Testis (tissue), 3 donors: Measurements from ENCODE around the gene ZC3H7B. TPM values are rescaled to one million over a fixed set of nuclear protein-coding genes. Genes with fewer than 3 reads are reported as not detected.

ENCODE experiments used
- DNase-seq: peaks from one replicate; pipeline ENCODE4 v3.0.0-alpha.2; 2019
- H3K27ac ChIP-seq, 2 donors: fragments of 200-600 bp; sonication (generic); one replicate each; pipeline ENCODE4 v1.5.1; 2019
- H3K27me3 ChIP-seq: fragments of 200-600 bp; sonication (generic); one replicate; pipeline ENCODE4 v1.5.1; 2019
- H3K36me3 ChIP-seq: fragments of 200-600 bp; sonication (generic); one replicate; pipeline ENCODE4 v1.5.1; 2017; ENCODE audit warnings: low read depth; ENCODE audit errors: missing control alignments
- H3K4me1 ChIP-seq: fragments of 200-600 bp; sonication (generic); one replicate; pipeline ENCODE4 v1.5.1; 2019
- H3K4me3 ChIP-seq, 2 donors: fragments of 200-600 bp; sonication (generic); one replicate each; pipeline ENCODE4 v1.5.1; 2017 to 2019
- H3K9me3 ChIP-seq: fragments of 200-600 bp; sonication (generic); one replicate; pipeline ENCODE4 v1.5.1; 2017
- CTCF ChIP-seq, 3 experiments: fragments of 450-650 bp in 2 of 3; fragments of 200-600 bp in 1 of 3; sonication (generic) in 1 of 3; IDR thresholded peaks; one replicate each; pipeline ENCODE4 v1.5.1; 2016 to 2019; ENCODE audit warnings: antibody characterized with exemption in 3 of 3, mild to moderate bottlenecking in 2 of 3, moderate library complexity in 1 of 3
- POLR2A ChIP-seq: fragments of 450-650 bp; IDR thresholded peaks from one replicate; pipeline ENCODE4 v1.6.1; 2017; ENCODE audit warnings: antibody characterized with exemption, mild to moderate bottlenecking, moderate library complexity
- WGBS, 2 donors: methylation state at CpG; one replicate each; pipeline ENCODE4 v1.1.5; 2018; 5-methylcytosine and 5-hydroxymethylcytosine counted together
- intact Hi-C: fragments of 100-400 bp; cut with DNase I; formaldehyde crosslinking; loops from one replicate; pipeline ENCODE4 v1.15.1; 2023; ENCODE audit warnings: low total_unique reads
- polyA plus RNA-seq: library from polyadenylated mRNA; stranded (reverse); fragments of 350-450 nt; fragmentation: Illumina TruSeq; extraction: RNeasy Lipid Tissue Mini Kit (QIAGEN cat#74804); gene quantifications from one replicate; pipeline ENCODE4 v1.2.3, GENCODE V29; 2014; ENCODE audit warnings: low read depth, low replicate concordance; ENCODE audit not compliant: insufficient read depth
- total RNA-seq, 2 donors: library from RNA; depleted of rRNA; stranded (reverse); fragments of >200 nt; gene quantifications; one replicate each; pipeline ENCODE4 v1.2.3, GENCODE V29; 2016

Gene ZC3H7B
- total and polyA plus RNA-seq, 3 donors from 2014 or later = 38.9 to 63.0 (median 56.4) TPM

- no peaks in the 10 kb centered on the region for H3K27me3 ChIP-seq
- H3K27ac ChIP-seq = no peak overlapping the region
- H3K9me3 ChIP-seq = no peaks in the 10 kb centered on the region
- 76 to 78% methylated on average over 8 of the region's 8 CpGs for WGBS, 2 donors
- peaks cover 23% of the 10 kb centered on the region for H3K4me1 ChIP-seq
- TF ChIP-seq CTCF (IDR thresholded peaks at IDR 0.05) (no peak), POLR2A (no peak)
- intact Hi-C loops = no loop called here
- DNase-seq = no peak
- no peaks in the 10 kb centered on the region for H3K36me3 ChIP-seq
- no peak overlapping the region for H3K4me3 ChIP-seq
Observed at GRCh38 chr22:41364955-41365354, 63.6 kb downstream of the ZC3H7B start.

GRCh38 chr22:41365425-41365824, 64.1 kb downstream of the ZC3H7B start:
- intact Hi-C loops = no loop called here
- Histone ChIP-seq H3K36me3 (no peaks in the 10 kb centered on the region), H3K4me3 (no peak overlapping the region), H3K9me3 (no peaks in the 10 kb centered on the region), H3K4me1 (peaks cover 27% of the 10 kb centered on the region), H3K27me3 (no peaks in the 10 kb centered on the region), H3K27ac (no peak overlapping the region)
- WGBS, 2 donors = 64 to 65% methylated on average over 5 of the region's 5 CpGs
- no peak for DNase-seq
- TF ChIP-seq CTCF (IDR thresholded peaks at IDR 0.05) = no peak
- TF ChIP-seq POLR2A = no peak

DNA sequence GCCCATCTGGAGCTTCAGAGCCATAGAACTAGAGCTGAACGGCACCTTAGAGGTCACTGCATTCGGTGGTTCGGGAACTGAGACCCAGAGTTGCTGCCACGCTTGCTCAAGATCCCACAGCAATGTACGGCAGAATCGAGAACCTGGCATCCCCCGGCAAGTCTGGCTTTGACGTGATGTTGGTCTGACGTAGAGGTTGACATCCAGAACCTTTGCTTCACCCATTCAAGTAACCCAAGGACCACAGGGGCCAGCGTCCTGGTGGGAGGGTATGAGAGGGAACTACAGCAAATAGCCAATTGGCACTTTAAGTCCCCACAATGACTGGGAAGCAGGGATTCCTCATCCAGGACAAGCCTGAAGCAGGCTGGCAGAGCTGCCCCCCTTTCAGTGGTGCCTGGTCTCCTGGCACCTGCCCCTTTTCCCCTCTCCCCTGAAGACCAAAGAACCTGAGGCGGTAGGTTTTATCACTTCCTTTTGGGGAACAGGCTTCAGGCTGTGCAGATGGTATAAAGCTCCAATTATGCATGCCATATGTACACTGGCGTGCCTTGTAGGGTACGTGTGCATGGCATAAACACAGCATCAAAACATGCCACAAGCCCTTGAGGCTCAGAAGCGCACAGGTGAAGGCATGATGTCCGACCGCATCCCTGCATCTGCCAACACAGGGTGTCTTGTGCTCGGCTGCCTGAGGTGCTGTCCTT, 65.2 kb downstream of the ZC3H7B start:
- TF ChIP-seq CTCF (IDR thresholded peaks at IDR 0.05) (no peak), POLR2A (no peak)
- intact Hi-C loops = no loop called here

GRCh38 chr22:41367039-41367679, 65.8 kb downstream of the ZC3H7B start:
- H3K27ac ChIP-seq = peak overlapping the region; percentile 77 to 88
- no peaks in the 10 kb centered on the region for H3K9me3 ChIP-seq
- H3K36me3 ChIP-seq = no peaks in the 10 kb centered on the region
- TF ChIP-seq POLR2A (peak; percentile 36), CTCF (IDR thresholded peaks at IDR 0.05) (peak in 1 of 3 experiments; percentile 32)
- 30 to 70% methylated on average over 4 to 21 of the region's 21 CpGs for WGBS, 2 donors
- intact Hi-C loops = no loop called here
- peak overlapping the region; percentile 47 to 59 for H3K4me3 ChIP-seq
- peak; percentile 96 for DNase-seq
- peaks cover 35% of the 10 kb centered on the region for H3K4me1 ChIP-seq
- H3K27me3 ChIP-seq = no peaks in the 10 kb centered on the region

More for the DNA sequence above, 65.2 kb downstream of the ZC3H7B start:
- Histone ChIP-seq H3K36me3 (no peaks in the 10 kb centered on the region), H3K27ac (peak overlapping the region in 1 of 2 donors; percentile 66), H3K9me3 (no peaks in the 10 kb centered on the region), H3K4me1 (peaks cover 35% of the 10 kb centered on the region), H3K27me3 (no peaks in the 10 kb centered on the region), H3K4me3 (no peak overlapping the region)
- WGBS, 2 donors = 66 to 76% methylated on average over 11 to 17 of the region's 17 CpGs
- no peak for DNase-seq
